ENCODE measurements around the gene CEP72.
A peak's percentile ranks its signal among the peaks of the same experiment; 100 is the strongest.
"Not testable (repeated sequence)": the region's sequence is repeated elsewhere in the genome, so short reads cannot be mapped to it uniquely, and the experiment has no call there.

The CEP72 gene

GRCh38 chr5:672329-673160, 60.4 kb downstream of the CEP72 start:
- DNase-seq (ENCODE audit: low spot score): peak; percentile 60

GRCh38 chr5:673161-673830, 61.2 kb downstream of the CEP72 start:
- DNase-seq (ENCODE audit: low spot score): no peak

GRCh38 chr5:673831-674629, 61.9 kb downstream of the CEP72 start:
- no peak for DNase-seq (ENCODE audit: low spot score)

GRCh38 chr5:674630-675011, 62.5 kb downstream of the CEP72 start:
- no peak for DNase-seq (ENCODE audit: low spot score)

- DNase-seq (ENCODE audit: low spot score): no peak
These were observed 63.2 kb downstream of the CEP72 start for GRCh38 chr5:675111-675870.

GRCh38 chr5:675871-676698, 63.9 kb downstream of the CEP72 start:
- no peak for DNase-seq (ENCODE audit: low spot score)

GRCh38 chr5:676699-677076, 64.5 kb downstream of the CEP72 start:
- no peak for DNase-seq (ENCODE audit: low spot score)

- DNase-seq (ENCODE audit: low spot score): no peak
These were observed 65.3 kb downstream of the CEP72 start for GRCh38 chr5:677131-678101.

GRCh38 chr5:678521-678920, 66.4 kb downstream of the CEP72 start:
- not testable (repeated sequence) for DNase-seq (ENCODE audit: low spot score)

GRCh38 chr5:679166-679895, 67.2 kb downstream of the CEP72 start:
- DNase-seq (ENCODE audit: low spot score): not testable (repeated sequence)

GRCh38 chr5:680118-680795, 68.1 kb downstream of the CEP72 start:
- not testable (repeated sequence) for DNase-seq (ENCODE audit: low spot score)

- not testable (repeated sequence) for DNase-seq (ENCODE audit: low spot score)
These were observed 68.7 kb downstream of the CEP72 start for GRCh38 chr5:680836-681235.

GRCh38 chr5:681317-682191, 69.4 kb downstream of the CEP72 start:
- DNase-seq (ENCODE audit: low spot score): not testable (repeated sequence)

- not testable (repeated sequence) for DNase-seq (ENCODE audit: low spot score)
These were observed 70.1 kb downstream of the CEP72 start for GRCh38 chr5:682216-682615.

- not testable (repeated sequence) for DNase-seq (ENCODE audit: low spot score)
These were observed 70.7 kb downstream of the CEP72 start for GRCh38 chr5:682651-683358.

GRCh38 chr5:683551-684481, 71.7 kb downstream of the CEP72 start:
- no peak for DNase-seq (ENCODE audit: low spot score)

Data from CD4-positive, alpha-beta T cell treated with Interleukin-6 at 100 ng/mL for 8 hours (primary cell).